NCI-H510A (cell line): ENCODE results near the gene JAML.

ENCODE experiments used
- DNase-seq: peaks from one replicate; lab custom pipeline; 2025; lab: John Stamatoyannopoulos, UW

The JAML gene

GRCh38 chr11:118239509-118240205 lies 14.8 kb upstream of the JAML start:
- no peak for DNase-seq

- no peak for DNase-seq
Observed at GRCh38 chr11:118238929-118239328, 14.1 kb upstream of the JAML start.

- DNase-seq = no peak
Observed at GRCh38 chr11:118238421-118238820, 13.6 kb upstream of the JAML start.

- DNase-seq = no peak
Observed at GRCh38 chr11:118236170-118236569, 11.4 kb upstream of the JAML start.

- DNase-seq = no peak
Observed at GRCh38 chr11:118234833-118235232, 10.0 kb upstream of the JAML start.

- no peak for DNase-seq
Observed at GRCh38 chr11:118233850-118234249, 9.0 kb upstream of the JAML start.

- no peak for DNase-seq
Observed at GRCh38 chr11:118233377-118233776, 8.6 kb upstream of the JAML start.

- DNase-seq = no peak
Observed at GRCh38 chr11:118232659-118233058, 7.8 kb upstream of the JAML start.

- DNase-seq = no peak
Observed at GRCh38 chr11:118231461-118231860, 6.7 kb upstream of the JAML start.

GRCh38 chr11:118230088-118230487 lies 5.3 kb upstream of the JAML start:
- no peak for DNase-seq

GRCh38 chr11:118229274-118229847 lies 4.5 kb upstream of the JAML start:
- no peak for DNase-seq

GRCh38 chr11:118227865-118228785 lies 3.3 kb upstream of the JAML start:
- no peak for DNase-seq

- DNase-seq = no peak
Observed at GRCh38 chr11:118226781-118227180, 2.0 kb upstream of the JAML start.

GRCh38 chr11:118226296-118226695 lies 1.5 kb upstream of the JAML start:
- no peak for DNase-seq

- no peak for DNase-seq
Observed at GRCh38 chr11:118223992-118224391, 819 bp downstream of the JAML start.

- DNase-seq = no peak
Observed at GRCh38 chr11:118223570-118223969, 1.2 kb downstream of the JAML start.

GRCh38 chr11:118222437-118222836 lies 2.4 kb downstream of the JAML start:
- DNase-seq = no peak

- no peak for DNase-seq
Observed at GRCh38 chr11:118221419-118221818, 3.4 kb downstream of the JAML start.

- DNase-seq = no peak
Observed at GRCh38 chr11:118219732-118220131, 5.1 kb downstream of the JAML start.

GRCh38 chr11:118219244-118219643 lies 5.6 kb downstream of the JAML start:
- no peak for DNase-seq

- no peak for DNase-seq
Observed at GRCh38 chr11:118217575-118217974, 7.2 kb downstream of the JAML start.

GRCh38 chr11:118216621-118217481 lies 8.0 kb downstream of the JAML start:
- no peak for DNase-seq
